HG03103 (cell line): ENCODE measurements around the gene ABCB9.
A peak's percentile ranks its signal among the peaks of the same experiment; 100 is the strongest.

Experiments
- ATAC-seq: cut with Tn5 transposase; IDR thresholded peaks from one replicate; pipeline ENCODE4 v1.9.1; 2021; ENCODE audit warnings: low read depth; ENCODE audit not compliant: unreplicated experiment

Gene ABCB9

DNA sequence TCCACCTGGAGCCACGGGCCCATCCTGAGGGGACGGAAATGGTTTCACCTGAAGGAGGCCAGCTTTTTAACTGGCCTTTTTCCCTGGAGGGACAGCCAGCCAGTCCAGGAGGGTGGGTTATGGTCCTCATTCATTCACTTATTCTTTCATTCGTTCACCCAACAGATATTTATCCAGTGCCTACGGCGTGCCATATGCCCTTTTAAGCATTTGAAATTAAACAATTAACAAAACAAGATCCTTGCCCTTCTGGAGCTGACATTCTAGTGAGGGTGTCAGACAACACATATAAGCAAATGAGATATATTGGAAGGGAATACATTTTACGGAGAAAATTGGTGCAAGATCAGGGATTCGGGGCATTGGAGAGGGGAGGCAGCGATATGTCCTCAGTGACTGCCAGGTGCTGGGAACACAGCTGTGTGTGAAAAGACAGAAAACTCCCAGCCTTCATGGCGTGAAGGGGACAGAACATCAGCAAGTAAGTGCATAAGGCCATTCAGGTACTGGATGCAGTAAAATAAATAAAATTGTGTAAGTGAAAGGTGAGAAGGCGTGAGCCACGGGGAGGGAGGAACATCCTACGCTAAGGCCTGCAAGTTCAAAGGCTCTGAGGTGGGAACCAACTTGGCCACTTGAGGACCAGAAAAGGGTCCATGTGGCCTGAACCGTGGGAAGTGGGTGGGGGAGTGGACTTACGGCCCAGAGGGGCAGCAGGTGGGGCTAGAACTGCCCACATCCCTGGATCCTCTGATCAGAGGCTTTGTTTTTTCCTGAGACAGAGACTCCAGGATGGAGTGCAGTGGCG lies 684 bp upstream of the ABCB9 start:
- ATAC-seq: no peak

GRCh38 chr12:122965321-122965751 lies 927 bp downstream of the ABCB9 start:
- ATAC-seq: no peak

DNA sequence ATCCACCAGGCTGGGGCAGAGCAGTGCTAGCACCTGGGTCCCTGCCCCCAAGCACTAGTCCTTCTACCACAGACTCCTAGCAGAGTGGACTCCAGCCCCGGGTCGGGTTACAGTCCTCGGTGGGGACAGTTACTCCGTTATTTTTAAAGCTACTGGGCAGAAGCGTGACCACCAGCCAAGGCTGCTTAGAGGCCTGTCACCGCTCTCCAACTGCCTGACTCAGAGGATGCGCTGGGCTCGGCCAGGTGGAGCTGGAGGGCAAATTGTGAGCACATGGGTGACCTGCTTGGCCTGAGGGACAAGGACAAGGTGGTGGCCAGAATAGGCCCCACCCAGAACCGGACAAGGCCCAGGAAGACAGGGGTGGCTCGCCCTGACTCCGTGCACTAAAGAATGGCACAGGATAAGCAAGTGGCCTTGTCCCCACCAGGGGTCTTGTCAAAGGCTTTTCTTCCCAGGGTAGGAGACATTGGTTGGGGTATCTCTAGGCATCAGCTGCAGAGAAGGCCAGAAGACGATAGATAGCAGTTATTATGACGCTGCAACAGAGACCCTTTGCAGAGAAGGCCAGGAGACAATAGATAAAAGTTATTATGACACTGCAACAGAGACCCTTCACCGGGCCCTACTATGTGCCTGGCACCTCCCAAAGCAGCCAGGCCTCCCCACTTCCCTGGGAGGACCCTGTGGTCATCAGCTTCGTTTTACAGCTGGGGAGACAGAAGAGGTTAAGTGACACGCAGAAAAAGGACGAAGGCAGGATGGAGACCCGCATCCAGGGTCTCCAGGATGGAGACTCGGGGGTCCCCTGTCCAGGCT lies 1.6 kb downstream of the ABCB9 start:
- no peak for ATAC-seq

DNA sequence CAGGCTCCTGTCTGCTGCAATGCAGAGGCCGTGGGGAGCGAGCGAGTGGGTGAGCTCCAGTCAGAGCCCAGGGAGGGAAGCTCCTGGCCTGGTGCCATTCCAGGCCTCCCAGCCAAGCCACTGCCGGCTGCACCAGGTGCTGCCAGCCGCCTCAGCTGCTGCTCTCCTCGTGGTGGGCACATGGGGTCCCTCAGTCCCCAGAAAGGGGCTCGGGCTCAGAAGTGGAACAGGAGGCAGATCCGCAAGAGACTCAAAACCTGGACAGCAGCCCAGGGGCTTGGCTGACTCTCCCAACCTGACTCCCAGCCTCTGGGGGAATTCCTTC lies 2.4 kb downstream of the ABCB9 start:
- ATAC-seq: no peak

DNA sequence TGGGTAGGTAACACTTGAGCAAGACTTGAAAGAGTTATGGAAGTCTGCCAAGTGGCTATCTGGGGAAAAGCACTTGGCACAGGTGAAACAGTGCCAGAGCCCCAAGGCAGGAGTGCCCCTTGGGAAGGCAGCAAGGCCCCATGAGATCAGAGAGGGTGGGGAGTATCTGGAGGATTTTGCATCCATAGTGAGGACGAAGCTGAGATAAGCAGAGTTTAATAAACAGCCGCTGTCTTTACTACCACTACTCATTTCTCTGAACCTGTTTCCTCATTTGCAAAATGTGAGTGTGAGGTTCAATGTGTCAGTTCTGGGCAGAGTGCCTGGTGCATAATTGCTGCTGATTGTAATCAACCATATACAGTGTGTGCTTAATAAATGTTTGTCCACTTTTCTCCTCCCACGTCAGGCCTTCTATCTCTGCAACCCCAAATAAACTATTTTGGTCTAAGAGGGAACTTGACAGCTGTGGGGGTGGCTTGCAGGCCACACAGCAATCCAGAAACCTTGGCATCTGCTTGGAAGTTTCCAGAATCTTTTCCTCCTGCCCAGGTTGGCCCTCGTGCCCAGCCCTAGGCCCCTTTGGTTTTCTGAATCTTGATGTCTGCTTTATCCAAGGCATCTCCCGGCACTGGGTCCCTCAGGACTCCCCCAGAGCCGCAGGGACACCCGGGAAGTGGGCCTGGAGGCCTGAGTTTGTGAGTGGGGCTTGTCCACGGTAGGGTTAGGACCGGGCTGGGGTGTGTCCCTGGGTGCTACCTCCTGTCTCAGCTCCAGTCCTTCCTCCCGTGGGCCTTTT lies 4.5 kb downstream of the ABCB9 start:
- ATAC-seq: no peak

DNA sequence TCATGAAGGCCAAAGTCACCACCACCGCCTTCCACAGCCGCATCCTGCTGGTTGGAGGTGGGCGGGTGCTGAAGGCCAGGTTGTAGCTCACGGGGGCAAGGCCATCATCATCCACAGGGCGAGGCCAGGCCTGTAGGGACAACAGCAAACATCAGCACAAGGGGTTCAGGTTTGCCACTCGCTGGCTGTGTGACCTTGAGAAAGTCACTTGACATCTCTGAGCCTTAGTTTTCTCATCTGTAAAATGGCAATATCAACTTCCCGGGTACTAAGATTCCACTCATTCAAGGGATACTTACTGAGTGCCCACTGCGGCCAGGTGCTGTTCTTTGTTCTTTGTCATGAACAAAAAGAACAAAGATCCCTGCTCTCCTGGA lies 6.1 kb downstream of the ABCB9 start:
- no peak for ATAC-seq

DNA sequence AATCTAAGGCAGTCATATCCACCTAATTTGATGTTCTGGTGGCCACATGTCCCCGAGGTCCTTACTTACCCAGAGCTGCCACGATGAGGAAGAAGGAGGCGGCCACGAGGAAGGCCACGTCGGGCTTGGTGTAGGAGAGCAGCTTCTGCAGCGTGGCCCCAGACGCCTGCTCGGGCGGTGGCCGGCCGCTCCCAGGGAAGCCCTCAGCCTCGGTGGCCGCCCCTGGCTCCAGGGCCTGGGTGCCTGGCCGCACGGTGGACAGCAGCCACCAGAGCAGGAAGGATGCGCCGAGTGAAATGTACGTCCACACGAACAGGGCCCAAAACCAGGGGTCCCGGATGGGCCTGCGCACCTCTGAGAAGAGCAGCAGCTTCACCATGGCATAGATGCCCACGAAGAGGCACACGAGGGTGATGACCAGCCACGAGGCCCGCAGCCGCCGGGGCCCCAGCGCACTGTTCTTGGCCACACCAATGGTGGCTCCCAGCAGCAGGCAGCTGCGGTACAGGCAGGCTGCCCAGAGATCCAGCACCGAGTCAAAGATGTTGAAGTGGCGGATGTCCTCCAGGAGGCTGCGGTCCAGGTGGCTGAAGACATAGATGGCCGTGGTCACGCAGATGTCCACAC lies 6.6 kb downstream of the ABCB9 start:
- ATAC-seq: no peak

- no peak for ATAC-seq
These were observed 7.9 kb downstream of the ABCB9 start for GRCh38 chr12:122958198-122958888.

- no peak for ATAC-seq
These were observed 10.2 kb downstream of the ABCB9 start for GRCh38 chr12:122956035-122956434.

DNA sequence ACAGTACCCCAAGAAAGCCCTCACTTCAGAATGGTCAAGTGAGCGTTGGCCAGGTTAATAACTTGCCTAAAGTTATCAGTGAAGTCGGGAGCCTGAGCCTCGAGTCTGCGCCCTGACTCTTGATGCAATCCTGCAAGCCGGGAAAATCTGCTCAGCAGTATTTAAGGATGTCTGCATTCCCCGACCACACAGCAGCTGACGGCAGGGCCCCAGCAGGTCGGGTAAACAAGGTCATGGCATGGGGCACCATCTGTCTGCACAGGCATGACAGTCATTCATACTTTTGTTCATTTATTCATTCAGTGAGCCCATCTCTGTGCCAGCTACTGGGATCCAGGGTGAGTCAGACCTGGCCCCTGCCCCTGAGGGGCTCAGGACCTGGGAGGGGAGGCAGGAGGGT lies 11.1 kb downstream of the ABCB9 start:
- ATAC-seq: no peak

DNA sequence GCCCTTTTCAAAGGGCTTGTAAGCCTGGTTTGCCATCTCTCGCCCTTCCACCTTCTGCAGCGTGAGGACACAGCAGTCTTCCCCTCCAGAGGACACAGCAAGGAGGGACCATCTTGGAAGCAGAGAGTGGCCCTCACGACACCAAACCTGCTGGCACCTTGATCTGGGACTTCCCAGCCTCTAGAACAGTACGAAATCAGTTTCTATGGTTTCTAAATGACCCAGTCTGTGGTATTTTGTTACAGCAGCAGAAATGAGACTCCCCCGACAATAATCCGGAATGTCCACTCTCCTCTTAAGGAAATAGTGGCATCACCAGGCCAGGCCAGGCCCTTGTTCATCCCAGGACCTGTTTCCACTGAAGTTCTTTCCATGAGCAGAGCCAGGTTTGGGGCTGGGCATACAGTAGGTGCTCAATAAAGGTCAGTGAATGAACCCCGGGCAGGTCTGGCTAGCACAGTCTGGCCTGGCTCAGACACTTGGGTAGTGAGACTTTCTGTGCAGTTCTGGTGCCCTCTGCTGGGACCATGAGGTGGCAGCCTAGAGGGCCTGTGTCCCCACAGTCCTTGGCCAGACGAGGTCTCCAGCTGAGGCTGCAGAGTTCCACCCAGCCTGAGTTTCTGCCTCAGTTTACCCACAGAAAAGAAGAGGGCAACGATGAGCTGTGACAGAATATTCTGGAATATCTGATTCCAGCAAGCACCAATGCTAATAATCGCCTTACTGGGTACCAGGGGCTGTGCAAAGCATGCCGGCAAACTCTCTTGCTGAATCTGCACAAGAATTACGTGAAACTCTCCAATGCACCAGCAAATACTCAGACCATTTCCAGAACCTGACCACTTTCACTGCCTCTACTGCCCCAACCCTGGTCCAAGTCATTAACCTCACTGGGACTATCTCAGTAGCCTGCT lies 14.0 kb downstream of the ABCB9 start:
- ATAC-seq: peak; percentile 76

GRCh38 chr12:122951406-122951805 lies 14.9 kb downstream of the ABCB9 start:
- no peak for ATAC-seq

- ATAC-seq: no peak
These were observed 16.2 kb downstream of the ABCB9 start for GRCh38 chr12:122949816-122950675.

DNA sequence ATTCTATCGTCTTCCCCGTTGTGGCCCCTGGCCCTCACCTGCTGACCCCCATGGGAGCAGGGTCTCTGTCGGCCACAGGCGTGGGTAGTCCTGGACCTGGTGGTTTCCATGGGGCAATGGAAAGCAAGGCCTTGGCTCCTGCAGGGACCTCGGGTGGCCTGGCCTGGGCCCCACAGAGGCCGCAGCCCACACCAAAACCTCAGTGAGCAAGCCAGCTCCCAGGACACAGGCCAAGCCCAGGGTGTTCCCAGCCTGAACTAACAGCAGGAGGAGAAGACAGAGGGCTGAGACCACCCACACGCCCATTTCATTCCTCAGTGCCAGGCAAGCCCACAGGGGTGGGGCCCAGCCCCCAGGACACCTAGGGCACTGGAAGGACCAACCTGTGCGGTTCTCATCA lies 16.9 kb downstream of the ABCB9 start:
- no peak for ATAC-seq

DNA sequence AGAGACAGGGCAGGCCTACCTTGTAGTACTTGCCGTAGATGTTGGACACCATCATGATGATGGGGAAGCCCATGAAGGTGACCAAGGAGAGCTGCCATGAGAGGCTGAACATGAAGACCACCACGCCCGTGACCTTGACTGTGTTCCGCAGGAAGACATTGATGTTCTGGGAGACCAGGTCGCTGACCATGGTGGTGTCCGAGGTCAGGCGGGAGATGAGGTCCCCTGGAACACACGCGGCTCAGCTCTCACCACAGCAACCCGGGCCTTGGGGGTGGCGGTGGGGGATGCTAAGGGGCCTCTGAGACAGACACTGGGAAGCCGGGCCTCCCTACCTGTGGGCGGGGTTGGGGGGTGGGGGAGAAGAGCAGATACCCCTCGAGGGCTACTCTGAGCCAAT lies 17.7 kb downstream of the ABCB9 start:
- no peak for ATAC-seq

GRCh38 chr12:122947352-122947792 lies 18.9 kb downstream of the ABCB9 start:
- no peak for ATAC-seq

GRCh38 chr12:122946690-122947341 lies 19.4 kb downstream of the ABCB9 start:
- ATAC-seq: peak; percentile 55
